ENCODE measurements around the gene IWS1. TPM values are rescaled to one million over a fixed set of nuclear protein-coding genes. Genes with fewer than 3 reads are reported as not detected.

Gene IWS1
- total and polyA plus RNA-seq, 2 experiments from 2014 or later, result 45.9 to 47.8 TPM

DNA sequence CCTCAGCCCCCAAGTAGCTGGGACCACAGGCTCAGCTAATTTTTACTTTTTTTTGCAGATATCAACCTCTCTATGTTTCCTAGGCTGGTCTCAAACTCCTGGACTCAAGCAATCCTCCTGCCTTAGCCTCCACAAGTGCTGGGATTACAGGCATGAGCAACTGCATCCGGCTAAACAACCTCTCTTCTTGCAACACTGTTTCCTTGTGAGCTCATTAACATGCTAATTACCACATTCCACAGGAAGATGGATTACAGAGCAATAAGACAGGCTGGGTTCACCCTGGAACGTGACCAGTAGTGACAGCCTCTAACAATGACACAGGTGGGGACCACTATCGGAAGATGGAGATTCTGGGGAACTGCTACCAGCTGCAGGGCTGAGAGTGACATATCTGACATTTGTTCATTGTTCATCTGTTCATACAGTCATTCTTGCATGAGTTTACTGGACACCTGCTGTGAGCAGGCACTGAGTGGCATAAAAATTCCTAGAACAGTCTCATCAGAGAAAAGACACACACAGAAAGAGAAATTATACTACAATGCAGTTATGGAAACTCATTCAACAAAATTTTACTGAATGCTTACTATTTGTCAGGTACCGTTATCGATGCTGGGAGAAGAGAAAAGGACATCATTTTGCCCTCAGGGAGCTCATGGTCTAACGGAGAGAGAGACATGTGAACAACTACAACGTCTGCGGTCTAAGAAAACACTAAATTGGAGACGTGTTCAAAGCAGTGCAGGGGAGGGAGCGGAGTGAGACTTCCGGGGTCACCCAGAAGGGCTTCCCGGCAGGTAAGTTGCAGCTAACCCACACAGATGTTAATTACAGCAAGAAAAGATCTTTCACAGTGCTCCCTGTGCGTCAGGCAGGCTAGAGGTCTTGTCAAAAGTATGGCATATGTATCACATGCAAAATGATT is 70.5 kb downstream of the IWS1 start:
- Histone ChIP-seq H3K27me3 (no peaks in the 10 kb centered on the region), H2AFZ (no peak overlapping the region), H3K4me2 (peak overlapping the region; percentile 64), H3K36me3 (replicated peaks; ENCODE audit: insufficient read depth, low read depth) (no peaks in the 10 kb centered on the region), H3K4me3 (no peak overlapping the region), H3K27ac (peak overlapping the region; percentile 97), H3K9me2 (replicated peaks; ENCODE audit: insufficient read depth) (no peaks in the 10 kb centered on the region), H3K79me2 (no peaks in the 10 kb centered on the region), H3K4me1 (ENCODE audit: insufficient read depth) (peaks cover 13% of the 10 kb centered on the region), H4K20me1 (ENCODE audit: insufficient read depth, poor library complexity, severe bottlenecking) (no peaks in the 10 kb centered on the region), H3K9me3 (ENCODE audit: low read depth) (no peaks in the 10 kb centered on the region)
- 64% methylated on average over 13 of the region's 13 CpGs for WGBS (ENCODE audit: low lambda C conversion rate, missing lambda C conversion rate)
- peak; percentile 33 for DNase-seq (ENCODE audit: low spot score)
- TF ChIP-seq, protein P1, sequence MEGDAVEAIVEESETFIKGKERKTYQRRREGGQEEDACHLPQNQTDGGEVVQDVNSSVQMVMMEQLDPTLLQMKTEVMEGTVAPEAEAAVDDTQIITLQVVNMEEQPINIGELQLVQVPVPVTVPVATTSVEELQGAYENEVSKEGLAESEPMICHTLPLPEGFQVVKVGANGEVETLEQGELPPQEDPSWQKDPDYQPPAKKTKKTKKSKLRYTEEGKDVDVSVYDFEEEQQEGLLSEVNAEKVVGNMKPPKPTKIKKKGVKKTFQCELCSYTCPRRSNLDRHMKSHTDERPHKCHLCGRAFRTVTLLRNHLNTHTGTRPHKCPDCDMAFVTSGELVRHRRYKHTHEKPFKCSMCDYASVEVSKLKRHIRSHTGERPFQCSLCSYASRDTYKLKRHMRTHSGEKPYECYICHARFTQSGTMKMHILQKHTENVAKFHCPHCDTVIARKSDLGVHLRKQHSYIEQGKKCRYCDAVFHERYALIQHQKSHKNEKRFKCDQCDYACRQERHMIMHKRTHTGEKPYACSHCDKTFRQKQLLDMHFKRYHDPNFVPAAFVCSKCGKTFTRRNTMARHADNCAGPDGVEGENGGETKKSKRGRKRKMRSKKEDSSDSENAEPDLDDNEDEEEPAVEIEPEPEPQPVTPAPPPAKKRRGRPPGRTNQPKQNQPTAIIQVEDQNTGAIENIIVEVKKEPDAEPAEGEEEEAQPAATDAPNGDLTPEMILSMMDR (IDR thresholded peaks at IDR 0.05; ENCODE audit: poor library complexity), result no peak
- no peak for TF ChIP-seq EZH2phosphoT487 (IDR thresholded peaks at IDR 0.05; ENCODE audit: low read depth, severe bottlenecking, unreplicated experiment)
- no peak for TF ChIP-seq EZH2 (IDR thresholded peaks at IDR 0.05; ENCODE audit: borderline replicate concordance)

DNA sequence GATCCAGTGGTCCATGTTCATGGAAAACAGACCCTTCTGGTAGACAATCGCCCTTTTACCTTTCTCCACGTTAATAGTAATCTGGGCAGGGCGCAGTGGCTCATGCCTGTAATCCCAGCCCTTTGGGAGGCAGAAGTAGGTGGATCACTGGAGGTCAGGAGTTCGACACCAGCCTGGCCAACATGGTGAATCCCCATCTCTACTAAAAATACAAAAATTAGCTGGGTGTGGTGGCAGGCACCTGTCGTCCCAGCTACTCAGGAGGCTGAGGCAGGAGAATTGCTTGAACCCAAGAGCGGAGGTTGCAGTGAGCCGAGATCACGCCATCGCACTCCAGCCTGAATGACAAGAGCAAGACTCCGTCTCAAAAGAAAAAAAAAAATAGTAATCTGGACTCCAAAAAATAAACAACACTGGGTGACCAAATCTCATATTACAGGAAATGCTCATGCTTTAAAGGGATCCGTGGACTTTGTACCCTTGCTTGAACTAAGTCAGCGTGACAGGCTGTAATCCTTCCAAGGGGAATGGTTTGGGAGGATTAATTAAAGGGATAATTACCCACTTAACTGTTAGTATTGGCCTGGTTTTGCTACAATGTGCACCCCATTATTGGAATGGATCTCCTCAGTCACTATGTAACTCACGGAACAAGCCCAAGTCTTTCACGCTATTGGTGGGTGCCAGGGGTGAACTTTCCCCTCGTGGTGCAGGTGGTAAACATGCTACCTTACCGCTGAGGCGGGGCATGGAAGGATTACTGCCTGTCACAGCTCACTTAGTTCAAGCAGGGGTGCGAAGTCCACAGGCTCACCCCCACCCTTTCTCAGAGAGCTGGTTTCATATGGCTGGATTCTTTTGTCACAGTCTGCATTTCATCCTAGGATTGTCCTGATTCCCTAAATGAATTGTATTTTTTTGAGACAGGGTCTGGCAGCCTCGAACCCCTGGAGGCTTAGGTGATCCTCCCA is 71.4 kb downstream of the IWS1 start:
- H4K20me1 ChIP-seq (ENCODE audit: insufficient read depth, poor library complexity, severe bottlenecking), result no peaks in the 10 kb centered on the region
- DNase-seq (ENCODE audit: low spot score), result peak; percentile 84
- no peak overlapping the region for H3K4me3 ChIP-seq
- WGBS (ENCODE audit: low lambda C conversion rate, missing lambda C conversion rate), result 68% methylated on average over 19 of the region's 19 CpGs
- no peaks in the 10 kb centered on the region for H3K36me3 ChIP-seq (replicated peaks; ENCODE audit: insufficient read depth, low read depth)
- peak overlapping the region; percentile 97 for H3K27ac ChIP-seq
- no peaks in the 10 kb centered on the region for H3K9me2 ChIP-seq (replicated peaks; ENCODE audit: insufficient read depth)
- H3K4me1 ChIP-seq (ENCODE audit: insufficient read depth), result peaks cover 13% of the 10 kb centered on the region
- peak overlapping the region; percentile 64 for H3K4me2 ChIP-seq
- H3K9me3 ChIP-seq (ENCODE audit: low read depth), result no peaks in the 10 kb centered on the region
- TF ChIP-seq EZH2phosphoT487 (IDR thresholded peaks at IDR 0.05; ENCODE audit: low read depth, severe bottlenecking, unreplicated experiment) (no peak), EZH2 (IDR thresholded peaks at IDR 0.05; ENCODE audit: borderline replicate concordance) (no peak)
- TF ChIP-seq, protein P1 (IDR thresholded peaks at IDR 0.05; ENCODE audit: poor library complexity), result no peak
- H3K79me2 ChIP-seq, result no peaks in the 10 kb centered on the region
- no peak overlapping the region for H2AFZ ChIP-seq
- H3K27me3 ChIP-seq, result no peaks in the 10 kb centered on the region

DNA sequence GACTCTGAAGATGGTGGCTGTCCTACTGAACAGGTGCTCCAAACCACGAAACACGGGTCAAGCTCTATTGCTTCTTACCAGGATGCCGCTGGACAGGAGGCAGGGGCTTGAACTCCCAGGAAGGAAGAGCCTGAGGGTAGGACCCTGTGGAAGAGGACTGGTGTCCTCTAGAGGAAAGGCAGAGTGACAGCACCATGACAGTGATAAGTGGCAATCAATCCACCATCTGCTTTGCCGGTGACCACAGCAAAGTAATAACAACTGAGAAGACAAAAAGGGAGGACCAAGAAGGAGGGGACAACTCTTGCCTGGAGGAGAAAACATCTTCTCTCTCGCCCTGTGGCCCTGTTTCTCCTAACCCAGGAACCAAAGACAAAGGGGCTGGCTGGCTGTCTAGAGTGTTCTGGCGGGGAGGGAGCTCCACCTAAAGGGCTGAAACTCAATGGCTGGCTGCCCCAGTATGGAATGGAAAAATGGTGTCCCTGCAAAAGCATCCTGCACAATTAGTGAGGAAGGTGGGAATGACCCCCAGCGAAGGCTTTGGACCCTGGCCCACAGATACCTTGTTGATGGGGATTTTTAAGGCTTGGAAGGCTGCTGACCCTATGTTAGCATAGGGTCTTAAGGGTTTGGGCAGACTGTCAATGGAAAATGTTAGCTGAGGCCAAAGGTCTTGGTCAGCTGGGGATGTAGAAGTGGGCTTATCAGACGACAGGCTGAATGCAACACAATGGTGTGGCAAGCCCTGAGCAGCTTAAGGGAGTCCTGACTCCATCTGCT is 72.7 kb downstream of the IWS1 start:
- WGBS (ENCODE audit: low lambda C conversion rate, missing lambda C conversion rate), result 80% methylated on average over 8 of the region's 8 CpGs
- no peak for DNase-seq (ENCODE audit: low spot score)

More for the DNA sequence above, 72.7 kb downstream of the IWS1 start:
- no peaks in the 10 kb centered on the region for H3K27me3 ChIP-seq
- H3K4me3 ChIP-seq, result no peak overlapping the region
- TF ChIP-seq EZH2 (IDR thresholded peaks at IDR 0.05; ENCODE audit: borderline replicate concordance), result no peak
- TF ChIP-seq, protein P1 (IDR thresholded peaks at IDR 0.05; ENCODE audit: poor library complexity), result no peak
- no peak for TF ChIP-seq EZH2phosphoT487 (IDR thresholded peaks at IDR 0.05; ENCODE audit: low read depth, severe bottlenecking, unreplicated experiment)
- H3K27ac ChIP-seq, result no peak overlapping the region
- peaks cover 13% of the 10 kb centered on the region for H3K4me1 ChIP-seq (ENCODE audit: insufficient read depth)
- H3K36me3 ChIP-seq (replicated peaks; ENCODE audit: insufficient read depth, low read depth), result no peaks in the 10 kb centered on the region
- no peak overlapping the region for H3K4me2 ChIP-seq
- no peak overlapping the region for H2AFZ ChIP-seq
- H3K9me2 ChIP-seq (replicated peaks; ENCODE audit: insufficient read depth), result no peaks in the 10 kb centered on the region
- no peaks in the 10 kb centered on the region for H3K79me2 ChIP-seq
- no peaks in the 10 kb centered on the region for H4K20me1 ChIP-seq (ENCODE audit: insufficient read depth, poor library complexity, severe bottlenecking)
- H3K9me3 ChIP-seq (ENCODE audit: low read depth), result no peaks in the 10 kb centered on the region
